ENCODE data around the gene TMEM229B. TPM values are rescaled to one million over a fixed set of nuclear protein-coding genes. Genes with fewer than 3 reads are reported as not detected.

The TMEM229B gene
- 0.17 TPM for polyA plus RNA-seq (2013, experiment 1 of 4)
- polyA plus RNA-seq (2013, experiment 2 of 4), result 0.05 TPM
- polyA plus RNA-seq (2013, experiment 3 of 4), result 0.27 TPM
- polyA plus RNA-seq (2013, experiment 4 of 4), result 0.20 TPM

GRCh38 chr14:67487937-67488893 is at the start of gene TMEM229B:
TMEM229B (minus strand) TSS chr14:67488721; CDS start chr14:67473923, 14,798 bp downstream.
- no peaks in the 10 kb centered on the region for H3K27me3 ChIP-seq (ENCODE audit: control insufficient read depth, insufficient read depth, low read length, poor library complexity, severe bottlenecking)
- H3K36me3 ChIP-seq (ENCODE audit: control insufficient read depth, insufficient read depth, low read length), result no peaks in the 10 kb centered on the region
- H3K9me3 ChIP-seq (ENCODE audit: control insufficient read depth, low read length), result no peaks in the 10 kb centered on the region
- no peak within 1 kb of the TSS for H3K4me3 ChIP-seq (ENCODE audit: insufficient read depth, low read depth, low read length)
- H3K27ac ChIP-seq (ENCODE audit: insufficient read depth, low read depth, low read length, poor library complexity, severe bottlenecking), result no peak within 1 kb of the TSS
- H3K4me1 ChIP-seq (ENCODE audit: control insufficient read depth, insufficient read depth, low read length), result no peaks in the 10 kb centered on the region
- WGBS, 2 experiments, result 92 to 94% methylated on average over 13 of the region's 13 CpGs

- Histone ChIP-seq H3K36me3 (ENCODE audit: control insufficient read depth, insufficient read depth, low read length) (no peaks in the 10 kb centered on the region), H3K27me3 (ENCODE audit: control insufficient read depth, insufficient read depth, low read length, poor library complexity, severe bottlenecking) (peaks cover 14% of the 10 kb centered on the region), H3K9me3 (ENCODE audit: control insufficient read depth, low read length) (no peaks in the 10 kb centered on the region), H3K4me1 (ENCODE audit: control insufficient read depth, insufficient read depth, low read length) (peaks cover 31% of the 10 kb centered on the region), H3K4me3 (ENCODE audit: insufficient read depth, low read depth, low read length) (no peak overlapping the region), H3K27ac (ENCODE audit: insufficient read depth, low read depth, low read length, poor library complexity, severe bottlenecking) (no peak overlapping the region)
- 95 to 98% methylated on average over 3 of the region's 3 CpGs for whole genome bisulfite sequencing, 2 experiments
Measured at GRCh38 chr14:67537736-67538135, 49.2 kb upstream of the TMEM229B start.

GRCh38 chr14:67536087-67536486 is 47.6 kb upstream of the TMEM229B start:
- Histone ChIP-seq H3K9me3 (ENCODE audit: control insufficient read depth, low read length) (no peaks in the 10 kb centered on the region), H3K27ac (ENCODE audit: insufficient read depth, low read depth, low read length, poor library complexity, severe bottlenecking) (no peak overlapping the region), H3K36me3 (ENCODE audit: control insufficient read depth, insufficient read depth, low read length) (no peaks in the 10 kb centered on the region), H3K4me3 (ENCODE audit: insufficient read depth, low read depth, low read length) (no peak overlapping the region), H3K27me3 (ENCODE audit: control insufficient read depth, insufficient read depth, low read length, poor library complexity, severe bottlenecking) (peaks cover 23% of the 10 kb centered on the region), H3K4me1 (ENCODE audit: control insufficient read depth, insufficient read depth, low read length) (peaks cover 19% of the 10 kb centered on the region)
- 81 to 85% methylated on average over 4 of the region's 4 CpGs for WGBS, 2 experiments

GRCh38 chr14:67533754-67534085 is 45.2 kb upstream of the TMEM229B start:
- Histone ChIP-seq H3K4me3 (ENCODE audit: insufficient read depth, low read depth, low read length) (peak overlapping the region; percentile 62), H3K27me3 (ENCODE audit: control insufficient read depth, insufficient read depth, low read length, poor library complexity, severe bottlenecking) (peaks cover 28% of the 10 kb centered on the region), H3K9me3 (ENCODE audit: control insufficient read depth, low read length) (no peaks in the 10 kb centered on the region), H3K36me3 (ENCODE audit: control insufficient read depth, insufficient read depth, low read length) (no peaks in the 10 kb centered on the region), H3K27ac (ENCODE audit: insufficient read depth, low read depth, low read length, poor library complexity, severe bottlenecking) (no peak overlapping the region), H3K4me1 (ENCODE audit: control insufficient read depth, insufficient read depth, low read length) (peaks cover 6% of the 10 kb centered on the region)
- WGBS, 2 experiments, result 3 to 6% methylated on average over 6 of the region's 6 CpGs

GRCh38 chr14:67532998-67533753 is 44.7 kb upstream of the TMEM229B start, which contains the start of gene PLEKHH1:
PLEKHH1 (plus strand) TSS chr14:67533290; CDS start chr14:67541868, 8,578 bp downstream.
- peaks cover 1% of the 10 kb centered on the region for H3K4me1 ChIP-seq (ENCODE audit: control insufficient read depth, insufficient read depth, low read length)
- 0 to 1% methylated on average over 86 of the region's 86 CpGs for WGBS, 2 experiments
- peaks cover 32% of the 10 kb centered on the region for H3K27me3 ChIP-seq (ENCODE audit: control insufficient read depth, insufficient read depth, low read length, poor library complexity, severe bottlenecking)
- no peaks in the 10 kb centered on the region for H3K36me3 ChIP-seq (ENCODE audit: control insufficient read depth, insufficient read depth, low read length)
- H3K27ac ChIP-seq (ENCODE audit: insufficient read depth, low read depth, low read length, poor library complexity, severe bottlenecking), result no peak within 1 kb of the TSS
- H3K4me3 ChIP-seq (ENCODE audit: insufficient read depth, low read depth, low read length), result peak within 1 kb of the TSS; percentile 62
- H3K9me3 ChIP-seq (ENCODE audit: control insufficient read depth, low read length), result no peaks in the 10 kb centered on the region

GRCh38 chr14:67532606-67532997 is 44.1 kb upstream of the TMEM229B start:
- peak overlapping the region; percentile 62 for H3K4me3 ChIP-seq (ENCODE audit: insufficient read depth, low read depth, low read length)
- H3K36me3 ChIP-seq (ENCODE audit: control insufficient read depth, insufficient read depth, low read length), result no peaks in the 10 kb centered on the region
- 24% methylated on average over 23 of the region's 23 CpGs for WGBS, 2 experiments
- H3K27ac ChIP-seq (ENCODE audit: insufficient read depth, low read depth, low read length, poor library complexity, severe bottlenecking), result no peak overlapping the region
- H3K9me3 ChIP-seq (ENCODE audit: control insufficient read depth, low read length), result no peaks in the 10 kb centered on the region
- peaks cover 32% of the 10 kb centered on the region for H3K27me3 ChIP-seq (ENCODE audit: control insufficient read depth, insufficient read depth, low read length, poor library complexity, severe bottlenecking)
- H3K4me1 ChIP-seq (ENCODE audit: control insufficient read depth, insufficient read depth, low read length), result no peaks in the 10 kb centered on the region

GRCh38 chr14:67529947-67530935 is 41.7 kb upstream of the TMEM229B start:
- no peaks in the 10 kb centered on the region for H3K9me3 ChIP-seq (ENCODE audit: control insufficient read depth, low read length)
- peaks cover 32% of the 10 kb centered on the region for H3K27me3 ChIP-seq (ENCODE audit: control insufficient read depth, insufficient read depth, low read length, poor library complexity, severe bottlenecking)
- H3K4me3 ChIP-seq (ENCODE audit: insufficient read depth, low read depth, low read length), result no peak overlapping the region
- no peaks in the 10 kb centered on the region for H3K4me1 ChIP-seq (ENCODE audit: control insufficient read depth, insufficient read depth, low read length)
- no peaks in the 10 kb centered on the region for H3K36me3 ChIP-seq (ENCODE audit: control insufficient read depth, insufficient read depth, low read length)
- H3K27ac ChIP-seq (ENCODE audit: insufficient read depth, low read depth, low read length, poor library complexity, severe bottlenecking), result no peak overlapping the region
- WGBS, 2 experiments, result 91 to 92% methylated on average over 4 of the region's 5 CpGs

- Histone ChIP-seq H3K9me3 (ENCODE audit: control insufficient read depth, low read length) (no peaks in the 10 kb centered on the region), H3K4me3 (ENCODE audit: insufficient read depth, low read depth, low read length) (no peak overlapping the region), H3K27ac (ENCODE audit: insufficient read depth, low read depth, low read length, poor library complexity, severe bottlenecking) (no peak overlapping the region), H3K4me1 (ENCODE audit: control insufficient read depth, insufficient read depth, low read length) (no peaks in the 10 kb centered on the region), H3K27me3 (ENCODE audit: control insufficient read depth, insufficient read depth, low read length, poor library complexity, severe bottlenecking) (peaks cover 20% of the 10 kb centered on the region), H3K36me3 (ENCODE audit: control insufficient read depth, insufficient read depth, low read length) (no peaks in the 10 kb centered on the region)
- 82 to 93% methylated on average over 1 of the region's 1 CpG for WGBS, 2 experiments
Measured at GRCh38 chr14:67528276-67528675, 39.8 kb upstream of the TMEM229B start.

- 92 to 94% methylated on average over 4 to 5 of the region's 5 CpGs for WGBS, 2 experiments
- no peaks in the 10 kb centered on the region for H3K9me3 ChIP-seq (ENCODE audit: control insufficient read depth, low read length)
Measured at GRCh38 chr14:67527756-67528155, 39.2 kb upstream of the TMEM229B start.

More at GRCh38 chr14:67527756-67528155, 39.2 kb upstream of the TMEM229B start:
- Histone ChIP-seq H3K36me3 (ENCODE audit: control insufficient read depth, insufficient read depth, low read length) (no peaks in the 10 kb centered on the region), H3K27ac (ENCODE audit: insufficient read depth, low read depth, low read length, poor library complexity, severe bottlenecking) (no peak overlapping the region), H3K4me3 (ENCODE audit: insufficient read depth, low read depth, low read length) (no peak overlapping the region), H3K4me1 (ENCODE audit: control insufficient read depth, insufficient read depth, low read length) (no peaks in the 10 kb centered on the region), H3K27me3 (ENCODE audit: control insufficient read depth, insufficient read depth, low read length, poor library complexity, severe bottlenecking) (peaks cover 18% of the 10 kb centered on the region)

Measured in ectodermal cell (in vitro differentiated cells).